Mesenchymal stem cell (in vitro differentiated cells and primary cell): Measurements from ENCODE around the gene MTCL3.

Experiments used
- DNase-seq: peaks from one replicate; pipeline ENCODE4 v3.0.0-alpha.2; 2013
- H2AFZ ChIP-seq: one replicate; pipeline ENCODE4 v1.6.1; 2013; ENCODE audit warnings: low read depth, mild to moderate bottlenecking, control low read depth, inconsistent platforms, low read length, moderate library complexity
- H2AK5ac ChIP-seq: 2 replicates; pipeline ENCODE4 v1.6.1; 2013; ENCODE audit warnings: low read length, moderate library complexity, mild to moderate bottlenecking, inconsistent platforms; ENCODE audit not compliant: severe bottlenecking
- H2BK120ac ChIP-seq: one replicate; pipeline ENCODE4 v1.6.1; 2013; ENCODE audit warnings: low read depth, mild to moderate bottlenecking, inconsistent platforms, low read length, moderate library complexity
- H2BK12ac ChIP-seq, 2 experiments: one replicate each; pipeline ENCODE4 v1.6.1; 2013; ENCODE audit warnings: inconsistent platforms in 2 of 2, low read length in 2 of 2, mild to moderate bottlenecking in 2 of 2, moderate library complexity in 2 of 2, control low read depth in 1 of 2
- H2BK15ac ChIP-seq: one replicate; pipeline ENCODE4 v1.6.1; 2013; ENCODE audit warnings: mild to moderate bottlenecking, low read depth, inconsistent platforms; ENCODE audit not compliant: poor library complexity, severe bottlenecking
- H2BK5ac ChIP-seq: 2 replicates; pipeline ENCODE4 v1.6.1; 2013; ENCODE audit warnings: low read depth, mild to moderate bottlenecking, low read length, control low read depth, inconsistent platforms; ENCODE audit not compliant: poor library complexity, severe bottlenecking
- H3K14ac ChIP-seq, 2 experiments: one replicate each; pipeline ENCODE4 v1.6.1; 2013; ENCODE audit warnings: inconsistent platforms in 2 of 2, low read length in 2 of 2, control low read depth in 1 of 2, mild to moderate bottlenecking in 1 of 2, moderate library complexity in 1 of 2
- H3K18ac ChIP-seq, 2 experiments: one replicate each; pipeline ENCODE4 v1.6.1; 2013; ENCODE audit warnings: inconsistent platforms in 2 of 2, low read length in 2 of 2, control low read depth in 1 of 2, low read depth in 1 of 2, mild to moderate bottlenecking in 1 of 2
- H3K23ac ChIP-seq, 2 experiments: one replicate each; pipeline ENCODE4 v1.6.1; 2013; ENCODE audit warnings: inconsistent platforms in 2 of 2, low read length in 2 of 2, mild to moderate bottlenecking in 2 of 2, moderate library complexity in 2 of 2, control low read depth in 1 of 2
- H3K27ac ChIP-seq: 2 replicates; pipeline ENCODE4 v1.5.1; 2013; ENCODE audit warnings: mild to moderate bottlenecking, moderate library complexity, low read length, control low read depth, inconsistent platforms; ENCODE audit not compliant: poor library complexity, severe bottlenecking
- H3K27me3 ChIP-seq, 2 experiments: 2 replicates each; pipeline versions ENCODE4 v1.6.1 to v1.7.0; 2013; ENCODE audit warnings: low read length in 2 of 2, mild to moderate bottlenecking in 2 of 2, moderate library complexity in 2 of 2, control low read depth in 1 of 2, inconsistent platforms in 1 of 2; ENCODE audit not compliant: control insufficient read depth in 1 of 2, insufficient read depth in 1 of 2
- H3K36me3 ChIP-seq, 2 experiments: 2 replicates each; pipeline versions ENCODE4 v1.6.1 to v1.7.0; 2013; ENCODE audit warnings: low read length in 2 of 2, control low read depth in 1 of 2, inconsistent platforms in 1 of 2, low read depth in 1 of 2, mild to moderate bottlenecking in 1 of 2; ENCODE audit not compliant: insufficient read depth in 2 of 2, control insufficient read depth in 1 of 2
- H3K4ac ChIP-seq, 2 experiments: one replicate each; pipeline ENCODE4 v1.6.1; 2013; ENCODE audit warnings: inconsistent platforms in 2 of 2, low read length in 2 of 2, mild to moderate bottlenecking in 2 of 2, moderate library complexity in 2 of 2, control low read depth in 1 of 2, low read depth in 1 of 2
- H3K4me1 ChIP-seq: 2 replicates; pipeline ENCODE4 v1.6.1; 2013; ENCODE audit warnings: low read depth, low read length, control low read depth; ENCODE audit not compliant: control insufficient read depth, insufficient read depth
- H3K4me2 ChIP-seq: 2 replicates; pipeline ENCODE4 v1.6.1; 2013; ENCODE audit warnings: low read length, mild to moderate bottlenecking, inconsistent platforms; ENCODE audit not compliant: poor library complexity, severe bottlenecking
- H3K4me3 ChIP-seq, 2 experiments: 2 replicates each; pipeline versions ENCODE4 v1.5.1 to v1.7.0; 2013; ENCODE audit warnings: low read length in 2 of 2, mild to moderate bottlenecking in 2 of 2, control low read depth in 1 of 2, low read depth in 1 of 2; ENCODE audit not compliant: insufficient read depth in 1 of 2
- H3K79me1 ChIP-seq: replicated peaks from 2 replicates; pipeline ENCODE4 v1.6.1; 2013; ENCODE audit warnings: mild to moderate bottlenecking, control low read depth, low read length, inconsistent platforms; ENCODE audit not compliant: poor library complexity, severe bottlenecking
- H3K9ac ChIP-seq: 2 replicates; pipeline ENCODE4 v1.7.0; 2013; ENCODE audit warnings: mild to moderate bottlenecking, low read length, moderate library complexity
- H3K9me3 ChIP-seq: 2 replicates; pipeline ENCODE4 v1.7.0; 2013; ENCODE audit warnings: mild to moderate bottlenecking, low read length; ENCODE audit not compliant: control insufficient read depth
- H4K8ac ChIP-seq: one replicate; pipeline ENCODE4 v1.6.1; 2013; ENCODE audit warnings: inconsistent platforms, mild to moderate bottlenecking, low read length, moderate library complexity
- H4K91ac ChIP-seq: one replicate; pipeline ENCODE4 v1.6.1; 2013; ENCODE audit warnings: mild to moderate bottlenecking, low read length, inconsistent platforms
- WGBS: methylation state at CpG from one replicate; pipeline ENCODE4 v1.1.7; 2013; ENCODE audit warnings: mixed read lengths; 5-methylcytosine and 5-hydroxymethylcytosine counted together

MTCL3 gene

GRCh38 chr6:127547904-127548649 is 28.9 kb upstream of the MTCL3 start:
- no peak overlapping the region for H3K27ac ChIP-seq
- H2AFZ ChIP-seq: no peak overlapping the region
- H4K91ac ChIP-seq: no peak overlapping the region
- H3K9me3 ChIP-seq: no peaks in the 10 kb centered on the region
- no peak overlapping the region for H4K8ac ChIP-seq
- H3K18ac ChIP-seq: no peak overlapping the region
- H2BK120ac ChIP-seq: no peak overlapping the region
- no peaks in the 10 kb centered on the region for H3K4me1 ChIP-seq
- no peak overlapping the region for H3K9ac ChIP-seq
- no peak overlapping the region for H3K4ac ChIP-seq
- H3K79me1 ChIP-seq: no peaks in the 10 kb centered on the region
- peak; percentile 25 for DNase-seq
- 79% methylated on average over 2 of the region's 2 CpGs for WGBS
- H2BK12ac ChIP-seq: no peak overlapping the region
- H2AK5ac ChIP-seq: no peak overlapping the region
- no peaks in the 10 kb centered on the region for H3K27me3 ChIP-seq
- no peak overlapping the region for H3K23ac ChIP-seq
- no peak overlapping the region for H2BK15ac ChIP-seq
- H3K4me2 ChIP-seq: no peak overlapping the region
- no peak overlapping the region for H3K4me3 ChIP-seq
- H2BK5ac ChIP-seq: no peak overlapping the region
- no peaks in the 10 kb centered on the region for H3K36me3 ChIP-seq
- H3K14ac ChIP-seq: no peak overlapping the region

GRCh38 chr6:127547215-127547614 is 28.1 kb upstream of the MTCL3 start:
- Histone ChIP-seq H2AK5ac (no peak overlapping the region), H3K23ac (no peak overlapping the region), H3K27ac (no peak overlapping the region), H4K91ac (no peak overlapping the region), H3K18ac (no peak overlapping the region), H2BK12ac (no peak overlapping the region), H3K27me3 (no peaks in the 10 kb centered on the region), H3K4me3 (no peak overlapping the region), H3K4me2 (no peak overlapping the region), H2AFZ (no peak overlapping the region), H3K4ac (no peak overlapping the region), H3K9ac (no peak overlapping the region), H3K36me3 (no peaks in the 10 kb centered on the region), H3K9me3 (no peaks in the 10 kb centered on the region), H3K14ac (no peak overlapping the region), H3K4me1 (no peaks in the 10 kb centered on the region), H2BK5ac (no peak overlapping the region), H2BK120ac (peak overlapping the region; percentile 19), H2BK15ac (no peak overlapping the region), H4K8ac (no peak overlapping the region), H3K79me1 (no peaks in the 10 kb centered on the region)
- WGBS: 20% methylated on average over 1 of the region's 1 CpG
- no peak for DNase-seq

- Histone ChIP-seq H2BK15ac (no peak overlapping the region), H2BK5ac (no peak overlapping the region), H3K18ac (no peak overlapping the region), H4K8ac (no peak overlapping the region), H3K4me2 (no peak overlapping the region), H2BK120ac (no peak overlapping the region), H3K36me3 (no peaks in the 10 kb centered on the region), H3K4me1 (no peaks in the 10 kb centered on the region), H3K23ac (no peak overlapping the region), H3K9me3 (no peaks in the 10 kb centered on the region), H2BK12ac (no peak overlapping the region), H3K4ac (no peak overlapping the region), H4K91ac (no peak overlapping the region), H3K4me3 (no peak overlapping the region), H2AK5ac (no peak overlapping the region), H3K79me1 (no peaks in the 10 kb centered on the region), H3K27ac (no peak overlapping the region), H2AFZ (no peak overlapping the region), H3K27me3 (no peaks in the 10 kb centered on the region), H3K9ac (peak overlapping the region; percentile 49), H3K14ac (no peak overlapping the region)
- WGBS: no CpG with 5 or more reads among the region's 2 CpGs
- peak; percentile 16 for DNase-seq
Observed at GRCh38 chr6:127539272-127539671, 20.1 kb upstream of the MTCL3 start.

- Histone ChIP-seq H2BK12ac (no peak overlapping the region), H3K9me3 (no peaks in the 10 kb centered on the region), H3K4me1 (no peaks in the 10 kb centered on the region), H2BK120ac (no peak overlapping the region), H3K4me2 (no peak overlapping the region), H4K8ac (no peak overlapping the region), H2AK5ac (no peak overlapping the region), H3K36me3 (no peaks in the 10 kb centered on the region), H2BK5ac (no peak overlapping the region), H3K9ac (peak overlapping the region; percentile 49), H3K79me1 (no peaks in the 10 kb centered on the region), H3K4me3 (no peak overlapping the region), H4K91ac (no peak overlapping the region), H3K18ac (no peak overlapping the region), H3K27me3 (no peaks in the 10 kb centered on the region), H3K4ac (no peak overlapping the region), H2BK15ac (no peak overlapping the region), H3K23ac (no peak overlapping the region), H3K27ac (no peak overlapping the region), H2AFZ (no peak overlapping the region), H3K14ac (no peak overlapping the region)
- no peak for DNase-seq
- 83% methylated on average over 2 of the region's 2 CpGs for WGBS
Observed at GRCh38 chr6:127538750-127539264, 19.7 kb upstream of the MTCL3 start.
